ENCODE results near the gene KLHL2.
"Not testable (repeated sequence)": the region's sequence is repeated elsewhere in the genome, so short reads cannot be mapped to it uniquely, and the experiment has no call there.

The KLHL2 gene

DNA sequence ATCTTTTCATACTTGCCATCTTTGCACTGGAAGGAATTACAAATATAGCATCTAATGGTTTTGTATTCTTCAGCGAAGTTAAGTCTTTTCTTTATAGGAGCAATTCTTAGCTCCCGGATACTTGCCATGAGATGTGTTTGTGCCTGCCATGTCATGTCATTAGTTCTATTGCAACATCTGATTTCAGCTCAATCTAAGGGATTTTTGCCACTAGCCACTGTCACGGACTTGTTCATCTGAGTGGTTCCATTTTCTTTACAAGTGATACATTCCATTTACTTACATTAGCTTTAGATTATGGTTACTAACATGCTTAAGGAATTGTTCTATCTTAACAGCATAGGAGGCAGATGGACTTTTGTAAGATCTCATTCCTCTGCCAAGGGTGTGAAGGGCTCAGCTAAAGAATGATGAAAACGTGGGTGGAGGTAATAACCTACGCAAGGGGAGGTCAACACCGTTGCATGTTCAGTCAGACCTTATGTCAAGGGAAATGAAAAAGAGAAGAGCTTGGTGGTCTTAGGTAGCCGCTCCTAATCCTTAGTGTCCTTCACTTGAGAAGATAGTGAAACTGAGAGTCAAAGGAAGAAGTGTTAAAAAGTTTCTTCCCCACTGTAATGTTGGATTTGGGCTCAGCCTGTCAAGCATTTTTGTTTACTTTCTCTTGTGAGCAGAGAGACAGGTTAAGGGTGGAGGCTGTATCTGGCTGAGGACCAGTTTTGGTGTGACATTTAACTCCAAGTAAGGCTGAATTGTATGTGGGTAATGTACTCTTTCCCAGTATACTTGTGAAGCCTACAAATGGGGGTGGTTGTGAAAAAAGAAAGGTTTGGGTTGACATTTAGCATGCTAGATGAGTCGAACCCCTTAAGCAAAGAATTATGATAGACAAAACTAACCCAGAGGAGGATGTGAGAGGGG, 3.6 kb upstream of the KLHL2 start:
- DNase-seq, result no peak

DNA sequence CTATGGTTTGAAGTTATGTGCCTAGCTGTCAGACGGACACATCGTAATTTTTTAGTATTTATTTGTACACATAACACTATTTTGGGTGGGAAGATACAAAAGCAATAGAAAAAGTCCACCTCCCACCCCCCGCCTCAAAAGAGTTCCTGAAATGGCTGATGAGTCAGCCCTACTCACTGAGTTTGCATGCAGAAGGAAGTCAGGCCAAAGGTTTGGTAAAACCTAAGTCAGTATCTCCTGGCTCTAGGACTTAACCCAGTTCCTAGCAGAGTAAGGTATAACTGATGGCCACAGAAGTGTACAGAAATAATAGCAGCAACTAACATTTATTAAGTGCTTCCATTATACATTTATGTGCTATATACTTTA, 2.9 kb upstream of the KLHL2 start:
- DNase-seq, result no peak

GRCh38 chr4:165207016-165207430, 338 bp upstream of the KLHL2 start:
- no peak for DNase-seq

DNA sequence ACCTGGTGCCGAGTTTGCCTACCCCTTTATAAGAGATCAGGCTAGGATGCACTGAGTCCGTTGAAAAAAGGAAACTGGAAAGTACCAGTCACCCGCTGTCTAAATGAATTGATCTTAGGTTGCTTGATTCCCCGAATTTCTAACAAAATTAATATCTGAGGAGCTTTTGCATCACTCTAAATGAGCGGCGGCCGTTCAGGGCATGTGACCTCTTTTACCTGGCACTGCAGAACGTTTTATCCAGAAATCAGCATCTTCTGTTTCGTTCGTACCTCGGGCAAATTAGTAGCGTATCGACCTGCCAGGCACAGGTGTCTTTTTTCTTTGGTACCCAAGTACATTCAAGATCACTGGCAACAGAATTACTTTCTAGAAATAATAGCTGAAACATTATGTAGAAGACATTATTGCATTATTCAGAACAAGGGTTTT, 876 bp downstream of the KLHL2 start:
- no peak for DNase-seq

DNA sequence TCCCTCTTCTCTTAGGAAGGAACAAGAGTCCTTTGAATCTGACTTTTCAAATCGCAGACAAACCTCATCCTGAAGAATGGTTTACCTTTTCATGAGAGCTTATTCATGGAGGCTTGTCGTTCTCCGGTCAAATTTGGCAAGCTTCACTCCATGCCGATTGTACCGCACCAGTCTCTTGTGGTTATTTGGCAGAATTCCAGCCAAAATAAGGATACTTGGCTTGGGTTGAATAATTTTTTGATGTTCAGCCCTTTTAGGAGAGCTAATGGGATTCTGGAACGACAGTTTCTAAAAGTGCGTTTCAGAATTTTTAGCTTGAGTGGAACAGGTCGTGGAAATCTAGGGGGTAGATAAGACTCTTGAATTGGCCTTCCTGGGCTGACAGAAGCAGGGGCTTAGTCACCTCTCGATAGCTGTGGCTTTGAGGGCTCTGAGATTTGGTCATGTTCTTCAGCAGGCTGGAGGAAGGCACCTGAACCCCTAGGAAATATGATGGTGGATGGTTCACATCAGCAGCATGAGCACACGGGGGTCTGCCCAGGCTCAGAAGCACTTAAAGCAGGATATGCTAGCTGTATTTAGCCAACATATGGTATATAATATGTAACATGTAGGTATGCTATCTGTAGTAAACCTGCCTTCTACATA, 1.5 kb downstream of the KLHL2 start:
- no peak for DNase-seq

GRCh38 chr4:165209796-165210195, 2.4 kb downstream of the KLHL2 start:
- DNase-seq, result no peak

DNA sequence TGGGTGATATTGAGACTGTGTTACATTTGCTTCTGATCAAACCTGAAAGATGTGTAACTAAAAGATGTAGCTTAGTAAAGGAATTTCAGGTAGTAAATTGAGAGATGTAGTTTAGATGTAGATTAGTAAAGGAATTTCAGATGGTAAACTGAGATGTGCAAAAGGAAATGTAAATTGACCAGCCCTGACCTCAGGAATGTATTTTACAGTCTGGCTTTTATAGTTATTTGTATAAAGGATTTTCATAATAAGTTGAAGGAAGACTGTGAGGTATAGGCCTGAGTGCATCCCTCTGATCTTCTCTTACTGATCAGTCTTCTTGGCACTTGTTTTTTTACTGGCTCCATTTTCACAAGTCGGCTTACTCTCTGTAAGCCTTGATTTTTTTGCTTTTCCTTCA, 3.2 kb downstream of the KLHL2 start:
- no peak for DNase-seq

- DNase-seq, result not testable (repeated sequence)
Measured at GRCh38 chr4:165212647-165213046, 5.3 kb downstream of the KLHL2 start.

- not testable (repeated sequence) for DNase-seq
Measured at GRCh38 chr4:165213404-165213803, 6.0 kb downstream of the KLHL2 start.

- not testable (repeated sequence) for DNase-seq
Measured at GRCh38 chr4:165213991-165214709, 6.8 kb downstream of the KLHL2 start.

GRCh38 chr4:165215034-165215751, 7.8 kb downstream of the KLHL2 start:
- DNase-seq, result not testable (repeated sequence)

DNA sequence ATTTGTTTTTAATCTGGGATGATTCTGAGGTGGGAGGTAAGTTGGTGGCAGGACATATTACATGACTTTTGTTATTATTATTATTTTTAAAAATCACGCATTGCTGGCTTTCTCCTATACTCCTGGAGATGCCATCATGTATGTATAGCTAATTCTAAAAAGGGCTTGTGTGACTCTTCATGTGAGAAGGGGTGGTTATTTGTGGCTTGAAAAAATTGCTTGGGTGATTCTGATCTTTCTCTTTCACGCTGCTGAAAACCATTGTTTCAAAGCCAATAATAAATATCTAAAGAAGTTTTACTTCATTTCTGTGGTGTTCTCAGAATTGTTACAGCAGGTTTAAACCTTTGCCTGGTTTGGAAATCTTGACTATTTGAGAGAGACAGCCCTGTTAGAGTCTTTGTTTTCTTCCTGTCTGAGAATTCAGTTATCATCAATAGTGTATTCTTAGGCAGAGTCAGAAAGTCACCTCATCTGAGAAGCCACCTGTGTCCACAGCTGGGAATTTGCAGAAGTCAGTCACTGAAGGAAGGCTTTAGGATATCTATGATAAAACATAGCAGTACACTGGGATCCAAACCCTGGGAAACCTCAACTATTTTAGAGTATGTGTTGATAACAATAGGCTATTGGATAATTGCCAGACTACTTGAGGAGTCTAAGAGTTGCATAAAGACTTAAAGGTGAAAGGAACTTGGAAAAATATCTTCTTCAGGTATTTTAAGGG, 8.6 kb downstream of the KLHL2 start:
- DNase-seq, result not testable (repeated sequence)

DNA sequence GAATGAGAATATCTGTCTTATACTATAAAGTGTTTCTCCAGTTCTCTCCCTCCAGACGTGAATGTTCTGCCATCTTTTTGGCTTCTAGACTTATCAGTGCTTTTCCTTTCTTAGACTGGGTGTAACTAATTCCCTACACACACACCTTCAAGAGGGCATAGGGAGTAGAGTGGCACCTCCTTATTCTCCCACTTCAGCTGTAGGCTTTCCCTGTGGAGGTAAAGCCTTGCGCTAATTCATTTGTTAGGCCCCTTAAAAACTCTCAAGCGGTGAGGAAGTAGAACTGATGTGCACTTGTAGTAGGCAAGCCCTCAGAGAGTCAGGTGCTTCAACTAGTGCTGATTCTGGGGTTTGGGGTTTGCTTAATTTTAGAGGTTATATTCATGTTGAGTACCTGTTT, 10.0 kb downstream of the KLHL2 start:
- DNase-seq, result no peak

- DNase-seq, result not testable (repeated sequence)
Measured at GRCh38 chr4:165221306-165221705, 13.9 kb downstream of the KLHL2 start.

GRCh38 chr4:165221993-165222650, 14.8 kb downstream of the KLHL2 start:
- not testable (repeated sequence) for DNase-seq

- DNase-seq, result no peak
Measured at GRCh38 chr4:165222651-165222994, 15.3 kb downstream of the KLHL2 start.

GRCh38 chr4:165227401-165227800, 20.0 kb downstream of the KLHL2 start:
- not testable (repeated sequence) for DNase-seq

- not testable (repeated sequence) for DNase-seq
Measured at GRCh38 chr4:165229490-165230200, 22.3 kb downstream of the KLHL2 start.

DNA sequence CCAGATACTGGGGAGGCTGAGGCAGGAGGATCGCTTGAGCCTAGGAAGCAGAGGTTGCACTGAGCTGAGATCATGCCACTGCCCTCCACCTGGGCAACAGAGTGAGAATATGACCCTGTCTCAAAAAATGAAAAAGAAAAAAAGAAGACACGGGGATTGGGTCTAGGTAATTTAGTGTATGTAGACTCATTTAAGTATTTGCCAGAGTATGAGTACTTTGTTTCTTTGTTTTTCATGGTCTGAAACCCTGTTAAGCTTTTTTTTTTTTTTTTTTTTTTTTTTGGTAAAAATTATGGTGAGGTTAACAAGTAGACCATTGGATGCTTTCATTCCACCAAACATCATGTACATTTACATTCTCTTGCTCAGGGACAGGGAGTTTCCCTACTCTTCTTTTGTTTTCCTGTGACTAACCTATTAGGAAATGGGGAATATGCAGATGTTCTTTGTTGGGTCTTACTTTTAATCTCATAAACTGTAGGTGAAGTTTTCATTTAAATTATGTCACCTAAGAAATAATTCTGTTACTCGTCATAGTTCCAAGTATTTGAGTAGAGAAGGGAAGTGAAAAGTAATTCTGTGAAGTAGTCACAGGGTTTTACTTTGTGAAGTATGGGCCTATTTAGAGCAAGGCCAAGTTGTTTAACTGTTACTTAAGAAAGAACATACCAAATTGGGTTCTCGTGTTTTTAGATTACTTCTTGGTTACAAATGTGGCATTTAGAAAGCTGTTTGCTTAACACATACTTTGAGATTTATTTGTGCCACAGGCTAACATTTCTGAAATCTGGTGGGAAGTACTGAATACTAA, 25.5 kb downstream of the KLHL2 start:
- DNase-seq, result not testable (repeated sequence)

DNA sequence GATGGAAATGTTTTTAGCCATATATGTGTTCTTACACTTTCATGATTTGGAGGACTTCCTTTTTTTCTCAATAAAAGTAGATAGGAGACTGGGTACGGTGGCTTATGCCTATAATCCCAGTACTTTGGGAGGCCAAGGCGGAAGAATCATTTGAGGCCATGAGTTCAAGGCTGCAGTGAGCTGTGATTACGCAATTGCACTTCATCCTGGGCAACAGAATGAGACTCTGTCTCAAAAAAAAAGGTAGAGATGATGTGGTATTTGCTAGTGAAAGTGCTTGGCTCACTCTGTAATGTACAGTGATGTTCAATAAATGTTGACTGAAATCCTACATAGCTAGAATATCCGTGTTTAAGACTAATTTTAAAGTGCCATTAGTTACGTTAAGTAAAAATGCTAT, 27.4 kb downstream of the KLHL2 start:
- no peak for DNase-seq
